ENCODE measurements around the gene PMEPA1. TPM values are rescaled to one million over a fixed set of nuclear protein-coding genes. Genes with fewer than 3 reads are reported as not detected.

Gene PMEPA1
- total and polyA plus RNA-seq, 2 donors (not counting 3 experiments of a cell fraction or from before 2014, with no cell fraction given), result 31.6 to 33.2 TPM

DNA sequence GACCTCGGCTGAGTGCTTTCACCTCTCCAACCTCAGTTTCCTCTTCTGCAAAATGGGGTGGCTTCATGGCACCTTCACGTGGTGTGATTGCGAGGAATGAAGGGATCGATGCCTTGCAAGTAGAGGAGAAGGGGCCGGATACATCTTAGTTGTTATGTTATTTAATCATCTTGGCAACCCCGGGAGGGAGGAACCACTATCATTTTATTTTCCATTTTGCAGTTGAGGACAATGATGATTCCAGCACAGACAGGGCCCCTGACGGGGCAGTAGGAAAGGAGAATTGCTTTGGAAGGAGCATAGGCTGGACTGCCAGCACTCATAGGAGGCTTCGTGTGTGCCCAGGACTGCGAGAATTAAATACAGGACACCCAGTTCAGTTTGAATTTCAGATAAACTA is 2.5 kb upstream of the PMEPA1 start:
- TF ChIP-seq POLR2A (IDR thresholded peaks at IDR 0.05; ENCODE audit: low read depth, low read length), result no peak
- TF ChIP-seq, protein P1, sequence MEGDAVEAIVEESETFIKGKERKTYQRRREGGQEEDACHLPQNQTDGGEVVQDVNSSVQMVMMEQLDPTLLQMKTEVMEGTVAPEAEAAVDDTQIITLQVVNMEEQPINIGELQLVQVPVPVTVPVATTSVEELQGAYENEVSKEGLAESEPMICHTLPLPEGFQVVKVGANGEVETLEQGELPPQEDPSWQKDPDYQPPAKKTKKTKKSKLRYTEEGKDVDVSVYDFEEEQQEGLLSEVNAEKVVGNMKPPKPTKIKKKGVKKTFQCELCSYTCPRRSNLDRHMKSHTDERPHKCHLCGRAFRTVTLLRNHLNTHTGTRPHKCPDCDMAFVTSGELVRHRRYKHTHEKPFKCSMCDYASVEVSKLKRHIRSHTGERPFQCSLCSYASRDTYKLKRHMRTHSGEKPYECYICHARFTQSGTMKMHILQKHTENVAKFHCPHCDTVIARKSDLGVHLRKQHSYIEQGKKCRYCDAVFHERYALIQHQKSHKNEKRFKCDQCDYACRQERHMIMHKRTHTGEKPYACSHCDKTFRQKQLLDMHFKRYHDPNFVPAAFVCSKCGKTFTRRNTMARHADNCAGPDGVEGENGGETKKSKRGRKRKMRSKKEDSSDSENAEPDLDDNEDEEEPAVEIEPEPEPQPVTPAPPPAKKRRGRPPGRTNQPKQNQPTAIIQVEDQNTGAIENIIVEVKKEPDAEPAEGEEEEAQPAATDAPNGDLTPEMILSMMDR (IDR thresholded peaks at IDR 0.05; ENCODE audit: extremely low read depth in 1 of 2, insufficient read depth in 1 of 2, low read depth in 1 of 2, low read length in 2 of 2), result no peak
- TF ChIP-seq, protein P2, sequence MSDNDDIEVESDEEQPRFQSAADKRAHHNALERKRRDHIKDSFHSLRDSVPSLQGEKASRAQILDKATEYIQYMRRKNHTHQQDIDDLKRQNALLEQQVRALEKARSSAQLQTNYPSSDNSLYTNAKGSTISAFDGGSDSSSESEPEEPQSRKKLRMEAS (IDR thresholded peaks at IDR 0.05; ENCODE audit: insufficient read depth, insufficient read length), result no peak
- TF ChIP-seq EZH2 (IDR thresholded peaks at IDR 0.05; ENCODE audit: borderline replicate concordance, low read depth, low read length, severe bottlenecking), result no peak
- TF ChIP-seq POLR2AphosphoS5 (IDR thresholded peaks at IDR 0.05; ENCODE audit: insufficient read depth, low read depth, low read length), result no peak
- TF ChIP-seq GATA2 (IDR thresholded peaks at IDR 0.05; ENCODE audit: insufficient read depth, insufficient read length, low read depth, low read length), result no peak
- no peak for TF ChIP-seq FOS (IDR thresholded peaks at IDR 0.05; ENCODE audit: borderline replicate concordance, insufficient read depth, low read length)
- no peak for TF ChIP-seq MYC (IDR thresholded peaks at IDR 0.05; ENCODE audit: low read depth, low read length)
- TF ChIP-seq JUN (IDR thresholded peaks at IDR 0.05; ENCODE audit: borderline replicate concordance, insufficient read depth, insufficient read length, low read depth), result no peak
- DNase-seq (ENCODE audit: low read depth, low spot score), result no peak
- no peak for FAIRE-seq
- dilution Hi-C loops (cut with MboI; ENCODE audit: extremely low pct_ligation_motif_present, low sequenced_read_pairs) (no loop called here), intact Hi-C loops (cut with micrococcal nuclease) (loop anchor here (10.0 kb wide), 2 partner anchors 328 to 1182 kb away; no protein-coding TSS in a partner anchor)
- H3K4me1 ChIP-seq (ENCODE audit: control insufficient read depth, extremely low read depth, insufficient read depth, low read length), result peaks cover 14% of the 10 kb centered on the region
- no peaks in the 10 kb centered on the region for H3K36me3 ChIP-seq (ENCODE audit: control insufficient read depth in 2 of 2, extremely low read depth in 1 of 2, insufficient read depth in 2 of 2, low read length in 2 of 2)
- H4K20me1 ChIP-seq (replicated peaks; ENCODE audit: control insufficient read depth, extremely low read depth, insufficient read depth, low read length), result no peaks in the 10 kb centered on the region
- H3K4me2 ChIP-seq (ENCODE audit: insufficient read depth, low read length), result no peak overlapping the region
- peaks cover 16% of the 10 kb centered on the region for H3K79me2 ChIP-seq (ENCODE audit: control insufficient read depth, insufficient read depth, low read length)
- no peak overlapping the region for H3K27ac ChIP-seq (ENCODE audit: insufficient read depth, low read depth, low read length)
- no peak overlapping the region for H2AFZ ChIP-seq (ENCODE audit: low read depth, low read length)
- no peaks in the 10 kb centered on the region for H3K27me3 ChIP-seq (ENCODE audit: control insufficient read depth in 2 of 2, insufficient read depth in 2 of 2, low read length in 2 of 2)
- ChIA-PET CTCF (interaction anchor here (2.1 kb wide), 1 partner anchor 37 kb away, joined by 7 read pairs; no protein-coding TSS in a partner anchor), POLR2A (no interaction called here)
- H3K9ac ChIP-seq (replicated peaks; ENCODE audit: extremely low read depth, insufficient read depth, low read length), result no peak overlapping the region
- no peak overlapping the region for H3K4me3 ChIP-seq (replicated peaks in 1 of 3; ENCODE audit: insufficient read depth in 1 of 3, low read depth in 1 of 3, low read length in 3 of 3)
- no peaks in the 10 kb centered on the region for H3K9me3 ChIP-seq (replicated peaks; ENCODE audit: control insufficient read depth, insufficient read depth, low read length)
- H3K9me1 ChIP-seq (replicated peaks; ENCODE audit: control insufficient read depth, extremely low read depth, insufficient read depth, low read length), result no peaks in the 10 kb centered on the region
- BruUV-seq (replicated peaks), result no TSS peak

Measured in endothelial cell of umbilical vein (primary cell).